Endothelial cell (in vitro differentiated cells): ENCODE results near the gene FAS. TPM values are rescaled to one million over a fixed set of nuclear protein-coding genes. Genes with fewer than 3 reads are reported as not detected.

Experiments used
- DNase-seq: peaks from one replicate; pipeline ENCODE4 v3.0.0; 2021; ENCODE audit warnings: low spot score
- H3K27ac Mint-ChIP-seq: one replicate; pipeline ENCODE4 v1.8.0; 2021; ENCODE audit warnings: mixed read lengths, inconsistent platforms; ENCODE audit not compliant: unreplicated experiment
- H3K27me3 Mint-ChIP-seq: one replicate; pipeline ENCODE4 v1.8.0; 2021; ENCODE audit warnings: mild to moderate bottlenecking, moderate library complexity, mixed read lengths, inconsistent platforms; ENCODE audit not compliant: unreplicated experiment
- H3K36me3 Mint-ChIP-seq: one replicate; pipeline ENCODE4 v1.8.0; 2021; ENCODE audit warnings: mild to moderate bottlenecking, low read depth, mixed read lengths, inconsistent platforms; ENCODE audit not compliant: unreplicated experiment
- H3K4me1 Mint-ChIP-seq: one replicate; pipeline ENCODE4 v1.8.0; 2021; ENCODE audit warnings: mild to moderate bottlenecking, mixed read lengths, inconsistent platforms; ENCODE audit not compliant: unreplicated experiment
- H3K4me3 Mint-ChIP-seq: one replicate; pipeline ENCODE4 v1.8.0; 2021; ENCODE audit warnings: mild to moderate bottlenecking, mixed read lengths, inconsistent platforms; ENCODE audit not compliant: unreplicated experiment
- H3K9me3 Mint-ChIP-seq: one replicate; pipeline ENCODE4 v1.8.0; 2021; ENCODE audit warnings: mixed read lengths, inconsistent platforms; ENCODE audit not compliant: unreplicated experiment
- CTCF ChIP-seq: fragments of 200-600 bp; sonication (generic); IDR thresholded peaks from one replicate; pipeline ENCODE4 v1.5.0; 2021; ENCODE audit warnings: antibody characterized with exemption; ENCODE audit not compliant: unreplicated experiment
- microRNA-seq: library from miRNA; unstranded; fragments of <30 nt; microRNA quantifications from one replicate; pipeline ENCODE4, GENCODE V29; 2020; ENCODE audit not compliant: unreplicated experiment
- total RNA-seq: library from RNA; stranded (reverse); fragmentation: NEBNext Ultra II Directional; extraction: Animal tissue kit (Norgen Biotek cat#: 25700); gene quantifications from one replicate; pipeline ENCODE4 v1.2.1, GENCODE V29; 2021; ENCODE audit not compliant: unreplicated experiment

FAS gene
- total RNA-seq, 1 donor from 2014 or later = 23.0 TPM

GRCh38 chr10:89063465-89063864, 72.9 kb downstream of the FAS start:
- H3K36me3 Mint-ChIP-seq = no peaks in the 10 kb centered on the region
- H3K27me3 Mint-ChIP-seq = no peaks in the 10 kb centered on the region

GRCh38 chr10:89064748-89065147, 74.2 kb downstream of the FAS start:
- H3K36me3 Mint-ChIP-seq = no peaks in the 10 kb centered on the region
- no peak for TF ChIP-seq CTCF
- peaks cover 6% of the 10 kb centered on the region for H3K4me1 Mint-ChIP-seq
- H3K9me3 Mint-ChIP-seq = no peaks in the 10 kb centered on the region
- DNase-seq = no peak
- no peak overlapping the region for H3K27ac Mint-ChIP-seq
- H3K27me3 Mint-ChIP-seq = no peaks in the 10 kb centered on the region
- H3K4me3 Mint-ChIP-seq = no peak overlapping the region

More at GRCh38 chr10:89063465-89063864, 72.9 kb downstream of the FAS start:
- H3K9me3 Mint-ChIP-seq = no peaks in the 10 kb centered on the region
- TF ChIP-seq CTCF = no peak
- H3K27ac Mint-ChIP-seq = no peak overlapping the region
- DNase-seq = no peak
- peaks cover 6% of the 10 kb centered on the region for H3K4me1 Mint-ChIP-seq
- H3K4me3 Mint-ChIP-seq = no peak overlapping the region

Small RNA genes within 50 kb of the gene (microRNA-seq; reads per million reads assigned to microRNA genes)
- gene MIR4679-1 = not detected
- gene MIR4679-2 = not detected

Other genes with a start within 250 kb of the FAS start
- not detected for gene LIPN, start 230.8 kb upstream of the FAS start, total RNA-seq
- gene LIPM, start 188.1 kb upstream of the FAS start, total RNA-seq = 0.31 TPM
- gene ANKRD22, start 139.0 kb upstream of the FAS start, total RNA-seq = not detected
- 3.3 TPM for gene STAMBPL1, start 110.6 kb upstream of the FAS start, total RNA-seq
- gene ACTA2, start 38.0 kb upstream of the FAS start, total RNA-seq = 98.5 TPM
- 10.0 TPM for gene CH25H, start 216.5 kb downstream of the FAS start, total RNA-seq